Effector memory CD4-positive, alpha-beta T cell (primary cell): ENCODE results near the gene NHLRC2.
A peak's percentile ranks its signal among the peaks of the same experiment; 100 is the strongest.
"Not testable (repeated sequence)": the region's sequence is repeated elsewhere in the genome, so short reads cannot be mapped to it uniquely, and the experiment has no call there.

Experiments used
- DNase-seq, 3 donors: peaks; one replicate each; pipeline ENCODE4 v3.0.0-alpha.2; 2020
- H3K27ac ChIP-seq: 2 replicates; pipeline ENCODE4 v1.7.0; 2013; ENCODE audit warnings: mild to moderate bottlenecking, low read length, moderate library complexity; ENCODE audit not compliant: insufficient read depth, poor library complexity, severe bottlenecking
- H3K27me3 ChIP-seq: replicated peaks from 2 replicates; pipeline ENCODE4 v1.7.0; 2013; ENCODE audit warnings: mild to moderate bottlenecking, low read length; ENCODE audit not compliant: insufficient read depth, control insufficient read depth, poor library complexity, severe bottlenecking
- H3K36me3 ChIP-seq: 2 replicates; pipeline ENCODE4 v1.7.0; 2013; ENCODE audit warnings: mild to moderate bottlenecking, low read length, moderate library complexity; ENCODE audit not compliant: control insufficient read depth, insufficient read depth
- H3K4me1 ChIP-seq: 2 replicates; pipeline ENCODE4 v1.7.0; 2013; ENCODE audit warnings: low read length, mild to moderate bottlenecking; ENCODE audit not compliant: control insufficient read depth, insufficient read depth, poor library complexity, severe bottlenecking
- H3K4me3 ChIP-seq: 2 replicates; pipeline ENCODE4 v1.7.0; 2013; ENCODE audit warnings: low read length, low read depth, mild to moderate bottlenecking; ENCODE audit not compliant: insufficient read depth, poor library complexity, severe bottlenecking
- H3K9me3 ChIP-seq: 2 replicates; pipeline ENCODE4 v1.7.0; 2013; ENCODE audit warnings: mild to moderate bottlenecking, low read length, moderate library complexity; ENCODE audit not compliant: control insufficient read depth
- total RNA-seq, 3 donors: gene quantifications; one replicate each; lab custom pipeline; 2026; lab: John Stamatoyannopoulos, UW

NHLRC2 gene, protein sequence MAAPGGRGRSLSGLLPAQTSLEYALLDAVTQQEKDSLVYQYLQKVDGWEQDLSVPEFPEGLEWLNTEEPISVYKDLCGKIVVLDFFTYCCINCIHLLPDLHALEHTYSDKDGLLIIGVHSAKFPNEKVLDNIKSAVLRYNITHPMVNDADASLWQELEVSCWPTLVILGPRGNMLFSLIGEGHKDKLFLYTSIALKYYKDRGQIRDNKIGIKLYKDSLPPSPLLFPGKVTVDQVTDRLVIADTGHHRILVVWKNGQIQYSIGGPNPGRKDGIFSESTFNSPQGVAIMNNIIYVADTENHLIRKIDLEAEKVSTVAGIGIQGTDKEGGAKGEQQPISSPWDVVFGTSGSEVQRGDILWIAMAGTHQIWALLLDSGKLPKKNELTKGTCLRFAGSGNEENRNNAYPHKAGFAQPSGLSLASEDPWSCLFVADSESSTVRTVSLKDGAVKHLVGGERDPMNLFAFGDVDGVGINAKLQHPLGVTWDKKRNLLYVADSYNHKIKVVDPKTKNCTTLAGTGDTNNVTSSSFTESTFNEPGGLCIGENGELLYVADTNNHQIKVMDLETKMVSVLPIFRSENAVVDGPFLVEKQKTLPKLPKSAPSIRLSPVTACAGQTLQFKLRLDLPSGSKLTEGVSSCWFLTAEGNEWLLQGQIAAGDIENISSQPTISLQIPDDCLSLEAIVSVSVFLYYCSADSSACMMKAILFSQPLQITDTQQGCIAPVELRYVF
- total RNA-seq: 17.7 to 27.5 (median 20.4) reads per million in 3 donors

DNA sequence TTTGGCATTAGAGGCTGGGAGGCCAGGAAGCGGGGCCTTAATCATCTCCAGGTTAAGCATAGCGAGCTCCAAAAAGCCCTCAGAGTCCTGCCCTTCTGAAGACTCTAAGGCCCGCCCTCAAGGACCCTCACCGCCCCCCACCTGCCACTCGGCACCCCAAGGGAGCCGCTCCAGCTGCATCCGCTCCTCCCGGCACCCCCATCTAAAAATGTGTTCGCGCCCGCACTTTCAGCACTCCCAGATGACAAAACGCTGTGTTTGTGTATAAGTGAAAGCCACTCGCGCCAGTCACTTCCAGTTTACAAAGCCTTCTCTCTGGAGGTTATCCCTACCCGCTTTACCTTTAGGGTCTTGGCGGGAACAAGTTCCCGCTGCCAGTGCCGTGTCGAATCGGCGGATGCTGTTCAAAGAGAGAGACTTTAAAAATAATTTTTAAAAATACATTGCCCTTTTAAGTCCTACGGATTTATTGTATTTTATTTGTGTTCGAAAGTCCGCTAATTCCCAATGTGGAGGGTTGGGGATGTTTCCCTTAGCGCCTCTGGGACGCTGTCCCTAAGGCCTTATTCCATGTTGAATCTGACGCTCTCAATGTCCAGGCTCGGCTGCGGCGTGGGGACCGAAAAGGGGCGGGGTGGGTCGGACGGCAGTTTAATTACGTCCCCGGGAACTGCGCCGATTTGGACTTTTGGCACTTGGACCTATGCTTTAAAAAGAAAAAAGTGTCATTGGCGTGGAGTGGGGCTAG lies at the start of gene NHLRC2, which contains the start of gene DCLRE1A:
Gene NHLRC2 (plus strand): TSS at position 649 of the 748 bp plus-strand sequence. CDS start 212 bp downstream, outside the sequence.
Gene DCLRE1A (minus strand): TSS at position 70 of the 748 bp plus-strand sequence. CDS start 900 bp downstream, outside the sequence.
- DNase-seq: peak; percentile 19 to 40 (median 38)
- no peaks in the 10 kb centered on the region for H3K9me3 ChIP-seq
- peak within 1 kb of the TSS; percentile 73 for H3K27ac ChIP-seq
- no peaks in the 10 kb centered on the region for H3K27me3 ChIP-seq
- no peaks in the 10 kb centered on the region for H3K36me3 ChIP-seq
- H3K4me1 ChIP-seq: peaks cover 7% of the 10 kb centered on the region
- H3K4me3 ChIP-seq: peak within 1 kb of the TSS; percentile 94

DNA sequence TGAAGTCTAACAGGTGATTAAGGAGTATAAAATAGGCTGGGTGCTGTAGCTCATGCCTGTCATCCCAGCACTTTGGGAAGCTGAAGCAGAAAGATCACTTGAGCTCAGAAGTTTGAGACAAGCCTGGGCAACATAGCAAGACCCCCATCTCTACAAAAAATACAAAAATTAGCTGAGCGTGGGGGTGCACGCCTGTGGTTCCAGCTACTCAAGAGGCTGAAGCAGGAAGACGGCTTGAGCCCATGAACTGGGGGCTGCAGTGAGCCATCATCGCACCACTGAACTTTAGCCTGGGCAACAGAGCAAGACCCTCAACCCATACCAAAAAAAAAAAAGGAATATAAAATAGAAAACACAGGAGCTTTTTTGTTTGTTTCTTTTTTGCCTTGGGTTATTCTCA lies 48.0 kb upstream of the NHLRC2 start:
- Histone ChIP-seq H3K4me1 (no peaks in the 10 kb centered on the region), H3K4me3 (no peak overlapping the region), H3K36me3 (no peaks in the 10 kb centered on the region), H3K27me3 (no peaks in the 10 kb centered on the region), H3K27ac (no peak overlapping the region), H3K9me3 (no peaks in the 10 kb centered on the region)
- DNase-seq: no peak

GRCh38 chr10:113808168-113808567 lies 46.3 kb upstream of the NHLRC2 start:
- Histone ChIP-seq H3K4me3 (no peak overlapping the region), H3K4me1 (no peaks in the 10 kb centered on the region), H3K27ac (no peak overlapping the region), H3K36me3 (no peaks in the 10 kb centered on the region), H3K9me3 (no peaks in the 10 kb centered on the region), H3K27me3 (no peaks in the 10 kb centered on the region)
- DNase-seq: no peak

- H3K4me3 ChIP-seq, H3K27me3 ChIP-seq, H3K27ac ChIP-seq, H3K36me3 ChIP-seq, H3K4me1 ChIP-seq, H3K9me3 ChIP-seq, DNase-seq: not testable (repeated sequence)
Observed at GRCh38 chr10:113814700-113815099, 39.8 kb upstream of the NHLRC2 start.

DNA sequence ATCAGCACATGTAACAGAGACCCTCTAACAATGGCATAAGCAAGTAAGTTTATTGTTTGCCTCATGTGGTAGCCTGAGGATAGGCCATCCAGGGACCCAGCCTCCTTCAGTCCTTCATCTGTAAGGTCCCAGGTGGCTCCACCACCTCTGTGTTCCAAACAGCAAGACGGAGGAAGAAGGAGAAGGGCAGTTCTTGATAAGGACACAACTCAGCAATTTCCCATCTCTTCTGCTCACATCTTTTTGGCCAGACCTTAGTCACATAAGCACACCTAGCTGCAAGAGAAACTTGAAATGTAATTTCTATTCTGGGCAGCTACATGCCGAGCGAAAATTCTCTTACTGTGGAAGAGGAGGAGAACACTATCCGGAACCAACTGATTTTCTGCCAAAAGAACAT lies 34.5 kb upstream of the NHLRC2 start:
- no peak for DNase-seq
- no peaks in the 10 kb centered on the region for H3K27me3 ChIP-seq

GRCh38 chr10:113820507-113820906 lies 34.0 kb upstream of the NHLRC2 start:
- no peaks in the 10 kb centered on the region for H3K27me3 ChIP-seq
- H3K4me3 ChIP-seq: no peak overlapping the region
- no peaks in the 10 kb centered on the region for H3K36me3 ChIP-seq
- no peak for DNase-seq
- no peaks in the 10 kb centered on the region for H3K4me1 ChIP-seq
- H3K9me3 ChIP-seq: no peaks in the 10 kb centered on the region
- no peak overlapping the region for H3K27ac ChIP-seq

More for the DNA sequence above, 34.5 kb upstream of the NHLRC2 start:
- no peak overlapping the region for H3K27ac ChIP-seq
- H3K36me3 ChIP-seq: no peaks in the 10 kb centered on the region
- H3K9me3 ChIP-seq: no peaks in the 10 kb centered on the region
- no peak overlapping the region for H3K4me3 ChIP-seq
- no peaks in the 10 kb centered on the region for H3K4me1 ChIP-seq

- H3K36me3 ChIP-seq, H3K4me3 ChIP-seq, DNase-seq, H3K4me1 ChIP-seq, H3K27me3 ChIP-seq, H3K27ac ChIP-seq, H3K9me3 ChIP-seq: not testable (repeated sequence)
Observed at GRCh38 chr10:113821306-113821705, 33.2 kb upstream of the NHLRC2 start.

DNA sequence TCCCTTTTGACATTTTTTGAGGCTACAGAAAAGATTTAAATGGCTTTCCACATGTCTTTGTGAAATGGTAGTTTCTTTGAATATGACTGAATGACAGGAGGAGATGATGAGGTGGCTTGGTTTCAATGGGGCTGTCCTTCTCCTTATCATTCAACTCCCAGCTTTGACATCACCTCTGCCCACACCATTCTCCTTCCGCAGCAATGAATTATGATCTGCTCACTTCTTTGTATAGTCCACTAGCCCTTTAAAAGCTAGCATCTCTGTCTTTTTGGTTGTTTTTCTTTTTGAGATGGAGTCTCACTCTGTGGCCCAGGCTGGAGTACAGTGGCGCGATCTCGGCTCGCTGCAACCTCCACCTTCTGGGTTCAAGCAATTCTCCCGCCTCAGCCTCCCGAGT lies 32.3 kb upstream of the NHLRC2 start:
- Histone ChIP-seq H3K27me3 (no peaks in the 10 kb centered on the region), H3K36me3 (no peaks in the 10 kb centered on the region), H3K4me1 (no peaks in the 10 kb centered on the region), H3K27ac (no peak overlapping the region), H3K4me3 (no peak overlapping the region), H3K9me3 (no peaks in the 10 kb centered on the region)
- DNase-seq: no peak

DNA sequence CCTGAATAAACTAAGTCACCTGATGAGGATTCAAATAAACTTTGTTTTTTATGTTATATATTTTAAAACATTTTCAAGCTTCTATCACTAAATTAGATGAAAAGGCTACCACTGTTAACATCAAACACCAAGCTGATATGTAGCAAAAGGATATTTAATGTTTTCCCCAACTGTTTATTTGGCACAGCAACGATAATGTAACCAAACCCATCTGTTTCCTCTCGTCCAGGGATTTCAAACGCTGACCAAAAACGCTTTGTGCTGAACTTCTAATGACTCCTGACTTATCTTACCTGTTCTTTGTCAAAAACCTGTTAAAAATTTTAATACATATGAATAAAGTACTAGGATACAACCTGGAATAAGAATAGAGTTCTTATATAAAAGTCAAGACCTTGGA lies 31.1 kb upstream of the NHLRC2 start:
- DNase-seq: no peak
- Histone ChIP-seq H3K9me3 (no peaks in the 10 kb centered on the region), H3K4me3 (no peak overlapping the region), H3K27me3 (no peaks in the 10 kb centered on the region), H3K4me1 (no peaks in the 10 kb centered on the region), H3K36me3 (no peaks in the 10 kb centered on the region), H3K27ac (no peak overlapping the region)
